GM18867 (cell line): ENCODE measurements around the gene IL13.
"Not testable (repeated sequence)": the region's sequence is repeated elsewhere in the genome, so short reads cannot be mapped to it uniquely, and the experiment has no call there.

Experiments
- ATAC-seq: cut with Tn5 transposase; IDR thresholded peaks from one replicate; pipeline ENCODE4 v1.9.1; 2021; ENCODE audit warnings: mild to moderate bottlenecking, moderate library complexity; ENCODE audit not compliant: unreplicated experiment

IL13 gene

GRCh38 chr5:132657676-132658380 lies at the start of gene IL13:
Gene IL13, plus strand, starts transcription at chr5:132658173. Its CDS starts 14 bp downstream, at chr5:132658187.
- no peak for ATAC-seq

DNA sequence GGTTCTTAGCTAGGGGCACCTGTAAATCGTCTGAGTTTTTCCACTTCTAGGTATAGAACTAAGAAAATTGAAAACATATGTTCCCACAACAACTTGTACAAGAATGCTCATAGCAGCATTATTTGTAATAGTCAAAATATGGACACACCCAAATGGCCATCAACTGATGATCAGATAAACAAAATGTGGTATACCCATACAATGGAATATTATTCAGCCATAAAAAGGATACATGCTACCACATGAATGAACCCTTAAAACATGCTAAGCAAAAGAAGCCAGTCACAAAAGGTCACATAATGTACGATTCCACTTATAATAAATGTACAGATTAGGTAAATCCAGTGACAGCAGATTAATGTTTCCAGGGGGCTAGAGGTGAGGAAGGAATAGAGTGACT lies 46.0 kb upstream of the IL13 start:
- no peak for ATAC-seq

- no peak for ATAC-seq
Observed at GRCh38 chr5:132612846-132613245, 45.1 kb upstream of the IL13 start.

GRCh38 chr5:132621699-132622098 lies 36.3 kb upstream of the IL13 start:
- no peak for ATAC-seq

DNA sequence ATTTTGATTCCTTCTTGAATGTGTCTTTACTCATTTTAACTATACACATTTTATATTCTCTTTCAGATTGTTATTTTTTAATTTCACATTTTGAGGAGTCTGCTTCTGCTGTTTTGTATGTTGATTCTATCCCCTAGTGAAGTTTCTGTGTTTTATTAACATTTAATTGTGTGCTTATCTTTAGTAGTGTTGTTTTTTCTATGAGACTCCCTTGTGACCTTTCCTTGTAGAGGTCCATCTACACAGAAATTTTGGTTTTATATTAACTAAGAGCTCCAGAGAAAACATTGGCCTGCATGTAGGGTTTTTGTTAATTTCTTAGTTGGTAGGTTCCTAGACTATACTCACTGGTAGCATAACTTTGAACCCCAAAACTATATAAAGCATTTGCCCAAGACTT lies 35.4 kb upstream of the IL13 start:
- no peak for ATAC-seq

DNA sequence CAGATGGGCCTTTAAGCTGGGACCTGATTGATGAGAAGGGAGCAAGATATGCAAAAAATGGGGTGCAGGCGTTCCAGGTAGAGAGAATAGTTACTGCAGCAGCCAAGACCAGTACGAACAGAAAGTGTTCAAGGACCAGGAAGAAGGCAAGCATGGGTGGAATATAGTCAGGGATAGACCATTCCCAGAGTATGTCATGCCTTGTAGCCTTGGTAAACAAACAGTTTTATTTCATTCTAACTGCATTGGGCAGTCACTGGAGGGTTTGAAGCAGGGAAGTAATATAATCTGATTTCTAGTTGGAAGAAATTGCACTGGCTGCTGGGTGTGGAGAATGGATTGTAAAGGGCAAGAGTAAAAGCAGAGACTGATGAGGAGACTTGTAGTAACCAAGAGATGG lies 30.5 kb upstream of the IL13 start:
- no peak for ATAC-seq

DNA sequence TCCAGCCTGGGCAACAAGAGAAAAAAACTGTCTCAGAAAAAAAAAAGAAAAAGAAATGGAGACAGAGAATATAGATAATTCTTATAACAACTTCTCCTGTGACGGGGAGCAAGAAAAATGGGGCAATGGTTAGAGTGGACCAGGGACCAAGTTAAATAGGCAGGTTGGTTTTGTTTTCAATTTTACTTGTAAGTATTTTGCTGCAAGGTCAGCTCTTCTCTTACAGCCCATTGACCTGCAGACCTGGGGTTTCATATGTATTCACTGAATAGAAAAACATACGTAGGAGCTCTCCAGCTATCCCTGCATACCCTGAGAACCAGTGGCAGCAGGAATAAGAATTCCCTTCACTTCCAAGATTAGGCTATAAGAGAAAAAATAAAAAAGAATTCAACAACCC lies 29.2 kb upstream of the IL13 start:
- no peak for ATAC-seq

GRCh38 chr5:132629230-132629944 lies 28.6 kb upstream of the IL13 start:
- ATAC-seq: peak; percentile 72

GRCh38 chr5:132633587-132633986 lies 24.4 kb upstream of the IL13 start:
- not testable (repeated sequence) for ATAC-seq

GRCh38 chr5:132635873-132636272 lies 22.1 kb upstream of the IL13 start:
- ATAC-seq: peak; percentile 58

GRCh38 chr5:132637241-132637640 lies 20.7 kb upstream of the IL13 start:
- no peak for ATAC-seq

GRCh38 chr5:132639706-132640130 lies 18.3 kb upstream of the IL13 start:
- peak; percentile 60 for ATAC-seq

DNA sequence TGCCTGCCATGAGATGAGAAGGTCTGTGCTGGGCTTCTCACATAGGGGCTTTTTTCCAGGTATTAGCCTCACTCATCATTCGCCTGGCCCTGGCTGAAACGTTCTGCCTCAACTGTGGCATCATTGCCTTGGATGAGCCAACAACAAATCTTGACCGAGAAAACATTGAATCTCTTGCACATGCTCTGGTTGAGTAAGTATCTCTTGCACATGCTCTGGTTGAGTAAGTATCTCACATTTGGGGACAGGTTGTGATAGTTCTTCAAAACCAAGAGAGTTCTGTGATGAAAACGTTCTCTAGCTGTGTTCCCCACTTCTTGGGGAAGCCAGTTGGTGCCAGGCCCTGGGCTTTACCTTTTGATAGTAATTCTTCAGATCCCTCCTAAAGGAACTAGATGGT lies 17.4 kb upstream of the IL13 start:
- no peak for ATAC-seq

DNA sequence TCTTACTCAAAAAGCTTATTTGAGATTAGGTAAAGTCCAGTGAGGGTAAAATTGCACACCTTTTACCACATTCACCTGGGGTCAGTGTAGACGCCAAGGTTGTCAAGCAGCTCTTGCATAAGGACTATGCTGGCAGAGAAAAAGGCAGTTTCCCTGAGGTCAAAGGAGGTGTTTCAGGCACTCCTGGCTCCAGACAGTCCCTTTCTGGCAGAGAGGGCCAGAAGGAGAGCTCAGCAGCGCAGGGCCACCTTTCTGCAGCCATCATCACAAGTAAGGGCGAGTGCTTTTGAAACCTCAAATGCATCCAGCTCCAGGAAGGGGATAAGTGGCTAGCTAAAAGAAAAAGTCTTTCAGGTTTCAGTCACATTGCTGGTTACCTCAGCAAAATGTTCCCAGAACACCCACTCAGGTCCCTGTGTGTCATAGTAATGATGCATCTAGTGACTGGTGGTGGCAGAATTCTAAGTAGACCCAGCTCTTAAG lies 16.7 kb upstream of the IL13 start:
- ATAC-seq: no peak

GRCh38 chr5:132641841-132642240 lies 16.1 kb upstream of the IL13 start:
- no peak for ATAC-seq

GRCh38 chr5:132644177-132644576 lies 13.8 kb upstream of the IL13 start:
- no peak for ATAC-seq

- no peak for ATAC-seq
Observed at GRCh38 chr5:132646583-132647266, 11.2 kb upstream of the IL13 start.

GRCh38 chr5:132647473-132647872 lies 10.5 kb upstream of the IL13 start:
- no peak for ATAC-seq

DNA sequence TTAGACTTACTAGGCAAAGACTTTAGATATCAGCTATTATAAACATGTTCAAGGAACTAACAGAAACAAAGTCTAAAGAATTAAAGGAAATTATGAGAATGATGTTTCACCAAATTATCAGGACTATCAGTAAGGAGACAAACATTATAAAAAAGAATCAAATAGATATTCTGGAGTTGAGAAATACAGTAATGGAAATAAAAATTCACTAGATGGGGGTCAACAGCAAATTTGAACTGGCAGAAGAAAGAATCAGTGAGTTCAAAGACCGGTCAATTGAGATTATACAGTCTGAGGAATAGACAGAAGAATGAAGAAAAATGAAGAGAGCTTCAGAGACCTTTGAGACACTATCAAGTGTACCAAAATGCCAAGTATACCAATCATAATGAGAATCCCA lies 9.6 kb upstream of the IL13 start:
- ATAC-seq: no peak

DNA sequence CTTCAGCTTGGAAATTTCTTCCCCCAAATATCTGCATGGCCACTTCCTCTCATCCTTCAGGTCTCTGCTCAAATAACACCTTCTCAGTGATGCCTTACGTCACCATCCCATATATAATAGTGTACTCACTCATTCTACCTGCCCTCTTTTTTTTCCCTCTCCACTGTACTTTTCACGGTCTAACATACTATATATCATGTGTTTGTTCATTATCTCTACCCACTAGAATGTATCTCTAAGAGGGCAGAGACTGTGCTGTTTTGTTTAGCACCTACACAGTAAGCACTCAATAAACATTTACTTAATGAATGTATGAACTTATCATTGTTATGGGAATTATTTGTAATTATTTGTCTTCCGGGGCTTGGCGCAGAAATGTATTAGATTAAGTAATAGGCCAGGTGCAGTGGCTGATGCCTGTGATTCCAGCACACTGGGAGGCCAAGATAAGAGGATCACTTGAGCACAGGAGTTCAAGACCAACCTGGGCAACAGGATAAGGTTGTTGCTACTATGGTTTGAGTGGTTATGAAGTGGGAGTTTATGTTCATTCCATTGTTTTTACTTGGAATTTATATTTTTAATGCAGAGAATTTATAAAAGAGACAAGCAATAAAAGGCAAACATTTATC lies 6.0 kb upstream of the IL13 start:
- no peak for ATAC-seq

DNA sequence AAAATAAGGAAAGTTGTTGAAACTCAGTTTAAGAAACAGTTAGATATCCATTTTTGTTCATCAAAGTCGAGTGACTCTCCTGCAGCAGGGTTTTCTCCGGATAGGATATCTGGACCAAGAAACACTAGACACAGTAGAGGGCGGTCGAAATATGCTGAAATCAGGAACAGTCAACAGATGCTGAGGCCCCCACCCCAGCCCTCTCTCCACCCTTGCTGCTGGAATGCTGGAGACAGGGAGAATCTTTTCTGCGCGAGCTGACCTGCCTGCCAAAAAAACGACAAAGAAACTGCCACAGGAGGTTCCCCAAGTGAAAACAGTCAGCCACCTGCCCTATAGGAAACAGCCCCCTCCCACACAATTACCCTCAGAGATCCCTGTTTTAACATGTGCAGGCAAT lies 4.3 kb upstream of the IL13 start:
- no peak for ATAC-seq
